HepG2 (cell line): ENCODE measurements around the gene PNPLA2. TPM values are rescaled to one million over a fixed set of nuclear protein-coding genes. Genes with fewer than 3 reads are reported as not detected.
A peak's percentile ranks its signal among the peaks of the same experiment; 100 is the strongest.

Source experiments
- HIVEP1 ChIP-seq: sonication (generic); formaldehyde crosslinking; IDR thresholded peaks from 2 replicates; pipeline ENCODE4 v1.4.0; 2020; ENCODE audit warnings: mild to moderate bottlenecking, missing genetic modification reagents
- HMGA1 ChIP-seq: sonication (generic); formaldehyde crosslinking; conservative IDR thresholded peaks from 2 replicates; pipeline ENCODE4 v1.4.0; 2020; ENCODE audit warnings: missing genetic modification reagents
- HOMEZ ChIP-seq: IDR thresholded peaks from 2 replicates; pipeline ENCODE4 v1.6.1; 2016; ENCODE audit warnings: low read depth
- HOXD1 ChIP-seq: sonication (generic); formaldehyde crosslinking; IDR thresholded peaks from 2 replicates; pipeline ENCODE4 v1.5.0; 2020; ENCODE audit warnings: missing genetic modification reagents
- LCORL ChIP-seq, 2 experiments: fragments of 450-650 bp in 1 of 2; sonication (generic) in 1 of 2; formaldehyde crosslinking in 1 of 2; IDR thresholded peaks; 2 replicates each; pipeline versions ENCODE4 v1.5.0 to v1.6.1; 2017 to 2020; ENCODE audit warnings: antibody characterized with exemption in 1 of 2, missing genetic modification reagents in 1 of 2
- NFAT5 ChIP-seq: sonication (generic); formaldehyde crosslinking; IDR thresholded peaks from 2 replicates; pipeline ENCODE4 v1.4.0; 2020; ENCODE audit warnings: missing genetic modification reagents
- PAX8 ChIP-seq: sonication (generic); formaldehyde crosslinking; IDR thresholded peaks from 2 replicates; pipeline ENCODE4 v1.8.0; 2022; ENCODE audit warnings: mild to moderate bottlenecking, missing genetic modification reagents, borderline replicate concordance
- PCBP1 ChIP-seq: fragments of 200-400 bp; formaldehyde crosslinking; IDR thresholded peaks from 2 replicates; pipeline ENCODE4 v1.6.1; 2017; ENCODE audit warnings: mild to moderate bottlenecking, low read depth, low read length, borderline replicate concordance
- RAD21 ChIP-seq: fragments of 450-650 bp; formaldehyde crosslinking; IDR thresholded peaks from 2 replicates; pipeline ENCODE4 v1.5.0; 2020; ENCODE audit warnings: mild to moderate bottlenecking
- SIN3A ChIP-seq: IDR thresholded peaks from 2 replicates; pipeline ENCODE4 v1.6.1; 2011; ENCODE audit warnings: low read depth, mild to moderate bottlenecking, control low read depth, low read length, borderline replicate concordance
- TBP ChIP-seq: sonication (generic); formaldehyde crosslinking; IDR thresholded peaks from 2 replicates; pipeline ENCODE4 v1.5.0; 2020; ENCODE audit warnings: missing genetic modification reagents
- ZBTB20 ChIP-seq: sonication (generic); formaldehyde crosslinking; IDR thresholded peaks from 2 replicates; pipeline ENCODE4 v1.8.1; 2023; ENCODE audit warnings: missing genetic modification reagents, low read depth, mild to moderate bottlenecking, borderline replicate concordance
- ZFY ChIP-seq: sonication (generic); formaldehyde crosslinking; IDR thresholded peaks from 2 replicates; pipeline ENCODE4 v1.4.0; 2020; ENCODE audit warnings: missing genetic modification reagents
- ZNF562 ChIP-seq: sonication (generic); formaldehyde crosslinking; IDR thresholded peaks from 2 replicates; pipeline ENCODE4 v1.8.0; 2022; ENCODE audit warnings: missing genetic modification reagents, borderline replicate concordance
- ZNF749 ChIP-seq: sonication (generic); formaldehyde crosslinking; IDR thresholded peaks from 2 replicates; pipeline ENCODE4 v1.8.0; 2022; ENCODE audit warnings: mild to moderate bottlenecking, missing genetic modification reagents, moderate library complexity, borderline replicate concordance
- polyA plus RNA-seq, 8 experiments: library from polyadenylated mRNA; depleted of rRNA in 3 of 8; stranded (reverse) in 7 of 8; unstranded in 1 of 8; fragments of >200 nt; fragmentation: Illumina TruSeq in 4 of 8; extraction: Trizol in 4 of 8; gene quantifications; 2 replicates each; pipeline versions ENCODE4 v1.2.1 to v1.2.3, GENCODE V29; 2011 to 2016; ENCODE audit warnings: low read depth in 4 of 8, missing spikeins in 1 of 8, mixed read lengths in 1 of 8; ENCODE audit not compliant: insufficient read depth in 1 of 8
- total RNA-seq, 5 experiments: library from RNA; depleted of rRNA; stranded (reverse); fragments of >200 nt; fragmentation: Illumina TruSeq; extraction: Trizol; gene quantifications; 2 replicates each; pipeline ENCODE4 v1.2.3, GENCODE V29; 2016; ENCODE audit warnings: low read depth in 1 of 5
- TF ChIP-seq, protein P1 (sequence below): sonication (generic); formaldehyde crosslinking; IDR thresholded peaks from 2 replicates; pipeline ENCODE4 v1.4.0; 2020; ENCODE audit warnings: mild to moderate bottlenecking, missing genetic modification reagents
- TF ChIP-seq, protein P2 (sequence below): IDR thresholded peaks from 2 replicates; pipeline ENCODE4 v1.6.1; 2016; ENCODE audit warnings: control low read depth

PNPLA2 gene
- total and polyA plus RNA-seq, 2 of the 13 experiments (the other 11 are each of a cell fraction or from before 2014, with no cell fraction given), result 10.5 to 43.2 TPM

DNA sequence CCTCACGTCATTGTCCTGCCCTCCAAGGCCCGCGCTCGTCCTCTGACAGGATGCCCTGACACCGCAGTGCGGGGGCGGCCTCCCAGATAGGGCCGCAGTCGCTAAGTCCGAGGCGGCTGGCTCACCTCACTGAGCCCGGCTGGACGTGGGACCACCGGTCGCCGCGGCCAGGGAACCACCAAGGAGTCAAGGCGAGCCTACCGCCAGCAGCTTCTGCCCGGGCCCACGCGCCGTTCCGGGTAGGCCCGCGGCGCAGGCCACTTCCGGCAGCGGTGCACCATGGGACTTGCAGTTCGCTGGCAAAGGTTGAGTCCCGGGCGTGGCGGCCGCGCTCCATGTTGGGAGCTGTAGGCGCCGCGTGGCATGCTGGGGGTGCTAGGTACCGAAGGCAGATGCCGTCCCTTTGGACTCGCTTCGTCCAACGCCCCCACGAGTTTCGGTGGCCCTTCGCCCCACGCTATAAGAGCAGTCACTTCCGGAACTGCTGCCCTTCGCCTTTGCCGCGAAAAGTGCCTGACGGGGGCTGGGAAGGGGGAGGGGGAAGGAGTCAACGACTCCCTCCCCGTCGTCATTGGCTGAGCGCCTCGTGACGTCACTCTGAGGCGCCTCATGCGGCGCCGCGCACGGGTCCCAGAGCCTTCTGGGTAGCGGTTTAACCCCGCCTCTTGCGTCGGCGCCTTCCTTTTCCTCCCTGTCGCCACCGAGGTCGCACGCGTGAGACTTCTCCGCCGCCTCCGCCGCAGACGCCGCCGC is 9.3 kb upstream of the PNPLA2 start, which contains the start of gene RPLP2 (continued):
- no peak for TF ChIP-seq HOMEZ (CRISPR knock-in tag)
- no peak for TF ChIP-seq PAX8
- no peak for TF ChIP-seq ZNF562 (CRISPR knock-in tag)
- peak; percentile 49; the same call in 1 of the 2 replicates for TF ChIP-seq ZBTB20 (CRISPR knock-in tag)
- TF ChIP-seq ZFY (CRISPR knock-in tag), result peak; percentile 100
- TF ChIP-seq SIN3A, result peak; percentile 68; the same call in 1 of the 2 replicates
- peak; percentile 1; the same call in 1 of the 2 replicates for TF ChIP-seq HOXD1
- TF ChIP-seq HIVEP1 (CRISPR knock-in tag), result peak; percentile 93
- no peak for TF ChIP-seq LCORL (IDR thresholded peaks at IDR 0.05)
- TF ChIP-seq LCORL (CRISPR knock-in tag; IDR thresholded peaks at IDR 0.05), result no peak; the same call in 1 of the 2 replicates
- TF ChIP-seq TBP (CRISPR knock-in tag), result no peak
- TF ChIP-seq, protein P1, sequence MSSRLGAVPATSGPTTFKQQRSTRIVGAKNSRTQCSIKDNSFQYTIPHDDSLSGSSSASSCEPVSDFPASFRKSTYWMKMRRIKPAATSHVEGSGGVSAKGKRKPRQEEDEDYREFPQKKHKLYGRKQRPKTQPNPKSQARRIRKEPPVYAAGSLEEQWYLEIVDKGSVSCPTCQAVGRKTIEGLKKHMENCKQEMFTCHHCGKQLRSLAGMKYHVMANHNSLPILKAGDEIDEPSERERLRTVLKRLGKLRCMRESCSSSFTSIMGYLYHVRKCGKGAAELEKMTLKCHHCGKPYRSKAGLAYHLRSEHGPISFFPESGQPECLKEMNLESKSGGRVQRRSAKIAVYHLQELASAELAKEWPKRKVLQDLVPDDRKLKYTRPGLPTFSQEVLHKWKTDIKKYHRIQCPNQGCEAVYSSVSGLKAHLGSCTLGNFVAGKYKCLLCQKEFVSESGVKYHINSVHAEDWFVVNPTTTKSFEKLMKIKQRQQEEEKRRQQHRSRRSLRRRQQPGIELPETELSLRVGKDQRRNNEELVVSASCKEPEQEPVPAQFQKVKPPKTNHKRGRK, result no peak
- TF ChIP-seq HMGA1 (CRISPR knock-in tag), result no peak
- TF ChIP-seq ZNF749, result peak; percentile 62; the same call in 1 of the 2 replicates
- peak; percentile 44; the same call in 1 of the 2 replicates for TF ChIP-seq NFAT5 (CRISPR knock-in tag)
- TF ChIP-seq, protein P2, sequence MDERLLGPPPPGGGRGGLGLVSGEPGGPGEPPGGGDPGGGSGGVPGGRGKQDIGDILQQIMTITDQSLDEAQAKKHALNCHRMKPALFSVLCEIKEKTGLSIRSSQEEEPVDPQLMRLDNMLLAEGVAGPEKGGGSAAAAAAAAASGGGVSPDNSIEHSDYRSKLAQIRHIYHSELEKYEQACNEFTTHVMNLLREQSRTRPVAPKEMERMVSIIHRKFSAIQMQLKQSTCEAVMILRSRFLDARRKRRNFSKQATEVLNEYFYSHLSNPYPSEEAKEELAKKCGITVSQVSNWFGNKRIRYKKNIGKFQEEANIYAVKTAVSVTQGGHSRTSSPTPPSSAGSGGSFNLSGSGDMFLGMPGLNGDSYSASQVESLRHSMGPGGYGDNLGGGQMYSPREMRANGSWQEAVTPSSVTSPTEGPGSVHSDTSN, result no peak
- TF ChIP-seq PCBP1, result 0 out of 2 replicates have a peak, but pooled peaks have one; percentile 87
- TF ChIP-seq RAD21, result peak; percentile 18; the same call in 1 of the 2 replicates
